HG03108 (cell line): ENCODE measurements around the gene HS6ST2.
"Not testable (repeated sequence)": the region's sequence is repeated elsewhere in the genome, so short reads cannot be mapped to it uniquely, and the experiment has no call there.

Source experiments
- ATAC-seq: cut with Tn5 transposase; IDR thresholded peaks from one replicate; pipeline ENCODE4 v1.9.1; 2021; ENCODE audit warnings: moderate library complexity; ENCODE audit not compliant: unreplicated experiment

Gene HS6ST2

DNA sequence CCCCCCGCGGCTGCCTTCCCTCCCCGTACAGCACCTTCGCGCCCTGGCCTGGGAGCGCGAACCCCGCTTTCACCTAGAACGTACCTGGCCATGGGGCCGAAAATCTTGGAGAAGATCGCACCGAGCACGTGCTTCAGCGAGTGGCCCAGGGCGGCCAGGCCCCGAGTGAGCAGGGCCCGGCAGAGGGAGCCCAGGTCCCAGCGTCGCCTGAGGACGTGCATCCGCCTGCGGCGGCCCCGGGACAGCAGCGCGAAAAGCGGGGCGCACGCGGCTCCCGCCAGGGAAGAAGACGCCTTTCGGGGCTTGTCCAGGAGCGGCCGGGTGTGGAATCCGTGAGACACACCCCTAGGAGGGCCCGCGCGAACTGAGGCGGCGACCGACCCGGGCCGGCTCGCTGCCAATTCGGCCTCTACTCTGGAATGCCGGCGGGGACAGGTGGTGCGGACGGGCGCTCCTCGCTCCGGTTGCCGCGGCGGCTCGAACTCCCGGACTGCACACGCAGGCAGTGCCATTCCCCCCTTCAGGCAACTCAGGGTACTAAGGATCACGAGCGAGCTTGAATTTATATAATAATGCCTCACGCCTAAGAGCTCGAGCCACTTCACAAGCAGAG is at the start of gene HS6ST2:
Gene HS6ST2, minus strand, starts transcription at position 539 of the 613 bp plus-strand sequence.
- ATAC-seq, result no peak

DNA sequence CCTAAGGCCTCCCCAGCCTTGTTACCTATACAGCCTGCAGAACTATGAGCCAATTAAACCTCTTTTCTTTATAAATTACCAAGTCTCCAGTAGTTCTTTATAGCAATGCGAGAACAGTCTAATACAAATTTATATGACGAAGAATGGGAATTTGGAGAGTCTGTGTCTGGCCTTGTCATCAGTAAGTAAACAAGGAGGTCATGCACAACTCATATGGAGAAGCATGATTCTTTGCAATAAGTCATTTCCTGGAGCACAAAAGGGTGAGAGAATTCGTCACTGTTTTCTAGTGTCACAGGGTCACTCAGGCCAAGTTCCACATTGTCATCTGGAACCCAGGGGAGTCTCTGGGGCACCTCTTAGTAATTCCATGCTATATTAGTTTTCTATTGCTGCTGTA is 49.0 kb upstream of the HS6ST2 start:
- ATAC-seq, result no peak

DNA sequence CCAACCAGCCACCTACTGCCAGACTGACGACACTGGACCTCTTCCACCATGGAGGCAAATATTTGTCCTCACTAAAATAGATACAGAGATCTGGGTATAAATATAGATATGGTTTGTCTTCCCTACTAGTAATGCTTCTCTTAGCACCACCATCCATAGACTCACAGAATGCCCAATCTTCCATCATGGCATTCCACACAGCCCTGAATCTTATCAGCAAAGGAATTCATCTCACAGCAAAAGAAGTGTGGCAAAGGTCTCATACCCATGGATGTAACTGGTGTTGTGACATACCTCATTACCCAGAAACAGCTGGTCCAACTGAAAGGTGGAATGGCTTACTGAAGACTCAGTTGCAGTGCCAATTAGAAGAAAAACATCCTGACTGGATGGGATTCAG is 47.2 kb upstream of the HS6ST2 start:
- ATAC-seq, result no peak

DNA sequence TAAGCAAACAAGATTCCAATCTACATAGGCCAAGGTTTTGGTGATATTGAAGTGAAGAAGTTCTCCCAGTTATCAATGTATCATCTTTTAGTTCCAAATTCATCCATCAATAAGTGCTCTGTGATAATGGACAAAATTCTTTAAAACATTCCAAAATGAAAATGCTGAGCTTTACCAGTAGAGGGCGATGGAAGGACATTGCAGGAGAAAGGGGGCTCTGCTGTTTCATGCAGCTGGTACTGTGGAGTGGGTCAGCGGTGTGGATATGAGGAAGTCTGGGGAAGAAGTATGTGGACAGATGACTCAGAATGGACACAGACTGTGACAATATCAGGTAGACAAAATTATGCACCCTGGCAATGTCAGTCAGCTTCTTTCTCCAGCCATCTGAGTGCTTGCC is 46.6 kb upstream of the HS6ST2 start:
- no peak for ATAC-seq

DNA sequence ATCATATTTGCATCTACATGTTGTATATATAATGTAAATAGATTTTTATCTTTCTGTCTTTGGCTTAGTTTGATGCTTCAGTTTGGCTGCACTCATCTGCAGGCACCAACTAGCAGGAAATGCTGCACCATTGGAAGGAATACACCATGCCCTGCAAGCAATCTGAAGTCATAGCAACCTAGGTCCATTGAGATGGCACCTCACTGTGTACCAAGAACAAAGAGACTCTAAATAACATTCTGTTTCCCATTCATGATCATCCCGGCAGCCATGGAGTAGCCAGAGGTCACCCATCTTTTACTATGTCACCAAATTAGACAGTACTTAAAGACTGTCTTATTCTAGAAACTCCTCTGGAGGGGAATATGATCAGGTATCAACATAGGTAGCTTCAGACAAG is 40.8 kb upstream of the HS6ST2 start:
- no peak for ATAC-seq

DNA sequence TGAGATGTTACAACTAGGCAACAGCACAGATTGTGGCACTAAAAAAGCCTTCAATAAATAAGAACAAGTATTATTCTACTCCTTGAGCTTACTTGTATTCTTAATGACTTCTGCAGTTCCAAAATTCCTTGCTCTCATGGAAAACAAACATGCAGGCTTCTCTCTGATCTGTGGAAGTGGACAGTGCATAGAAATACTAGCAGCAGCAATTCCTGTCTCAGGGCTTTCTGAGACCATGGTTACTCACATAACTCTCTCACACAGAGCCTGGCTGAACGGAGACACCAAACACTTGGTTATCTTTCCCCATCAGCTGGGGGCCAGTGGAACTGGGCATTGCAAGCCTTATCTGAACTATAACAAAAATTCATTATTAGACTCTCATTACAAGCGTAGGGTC is 32.4 kb upstream of the HS6ST2 start:
- no peak for ATAC-seq

DNA sequence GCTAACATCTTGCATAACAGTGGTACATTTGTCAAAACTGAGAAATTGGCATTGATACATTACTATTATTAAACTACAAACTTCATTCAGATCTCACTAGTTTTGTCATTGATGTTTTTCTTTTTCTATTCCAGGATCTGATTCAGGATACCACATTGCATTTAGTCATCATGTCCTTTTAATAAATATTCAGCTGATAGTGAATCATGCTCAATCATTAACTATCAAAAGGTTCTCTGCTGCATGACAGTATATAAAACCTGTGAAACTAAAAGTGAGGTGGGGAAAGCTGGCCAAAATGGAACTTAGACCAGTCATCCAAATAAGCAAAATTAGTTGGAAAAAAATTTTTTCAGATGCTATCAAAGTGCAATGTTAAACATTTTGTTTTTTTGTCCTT is 28.1 kb upstream of the HS6ST2 start:
- ATAC-seq, result no peak

DNA sequence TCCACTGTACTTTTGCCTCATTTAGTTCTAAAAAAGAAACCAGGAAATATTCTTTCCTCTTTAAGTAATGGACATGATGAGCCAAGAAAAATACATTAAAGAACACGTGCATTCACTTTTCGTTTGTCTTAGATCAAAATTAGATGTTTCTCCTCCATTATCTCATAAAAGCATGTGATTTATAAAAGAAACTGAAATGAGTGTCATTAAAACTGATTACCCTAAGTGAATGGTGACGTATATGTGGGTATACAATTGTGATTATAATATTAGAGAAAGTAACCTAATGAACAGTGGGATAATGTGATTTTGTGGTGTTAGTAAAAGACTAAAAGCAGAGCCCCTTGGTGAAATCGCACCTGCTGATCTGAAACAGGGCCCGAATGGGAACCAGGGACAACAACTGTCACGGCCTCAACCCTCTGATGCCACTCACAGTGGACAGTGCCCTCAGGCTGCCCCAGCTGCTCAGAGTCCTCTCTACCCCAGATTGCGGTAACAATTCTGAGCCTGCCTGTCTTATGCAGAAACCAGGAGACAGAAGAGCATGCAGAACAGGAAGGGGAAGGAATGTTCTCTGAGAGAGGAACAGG is 25.7 kb upstream of the HS6ST2 start:
- ATAC-seq, result no peak

DNA sequence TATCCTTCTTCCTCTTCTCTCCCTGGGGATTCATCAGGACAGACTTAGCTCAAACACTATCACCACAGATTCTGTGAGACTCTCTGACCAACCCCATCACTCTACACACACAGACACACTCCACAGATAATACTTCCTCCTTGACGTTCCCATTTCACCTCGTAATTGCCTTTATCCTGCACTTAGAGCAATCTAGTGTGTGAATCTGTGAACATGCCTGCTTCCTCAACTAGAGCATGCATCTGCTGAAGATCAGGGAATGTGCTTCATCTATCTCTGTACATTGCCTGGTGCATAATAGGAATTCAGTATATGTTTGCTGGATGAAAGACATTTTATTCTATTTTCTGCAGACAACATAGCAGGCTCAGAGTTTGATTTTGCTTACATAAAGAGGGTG is 25.1 kb upstream of the HS6ST2 start:
- no peak for ATAC-seq

DNA sequence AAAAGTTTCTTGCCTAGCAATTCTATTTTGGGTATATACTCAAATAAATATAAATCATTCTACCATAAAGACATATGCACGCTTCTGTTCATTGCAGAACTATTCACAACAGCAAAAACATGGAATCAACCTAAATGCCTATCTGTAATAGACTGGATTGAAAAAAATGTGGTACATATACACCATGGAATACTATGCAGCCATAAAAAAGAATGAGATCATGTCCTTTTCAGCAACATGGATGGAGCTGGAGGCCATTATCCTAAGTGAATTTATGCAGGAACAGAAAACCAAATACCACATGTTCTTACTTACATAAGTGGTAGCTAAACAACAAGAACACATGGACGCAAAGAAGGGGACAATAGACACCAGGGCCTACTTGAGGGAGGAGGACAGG is 21.6 kb upstream of the HS6ST2 start:
- not testable (repeated sequence) for ATAC-seq

DNA sequence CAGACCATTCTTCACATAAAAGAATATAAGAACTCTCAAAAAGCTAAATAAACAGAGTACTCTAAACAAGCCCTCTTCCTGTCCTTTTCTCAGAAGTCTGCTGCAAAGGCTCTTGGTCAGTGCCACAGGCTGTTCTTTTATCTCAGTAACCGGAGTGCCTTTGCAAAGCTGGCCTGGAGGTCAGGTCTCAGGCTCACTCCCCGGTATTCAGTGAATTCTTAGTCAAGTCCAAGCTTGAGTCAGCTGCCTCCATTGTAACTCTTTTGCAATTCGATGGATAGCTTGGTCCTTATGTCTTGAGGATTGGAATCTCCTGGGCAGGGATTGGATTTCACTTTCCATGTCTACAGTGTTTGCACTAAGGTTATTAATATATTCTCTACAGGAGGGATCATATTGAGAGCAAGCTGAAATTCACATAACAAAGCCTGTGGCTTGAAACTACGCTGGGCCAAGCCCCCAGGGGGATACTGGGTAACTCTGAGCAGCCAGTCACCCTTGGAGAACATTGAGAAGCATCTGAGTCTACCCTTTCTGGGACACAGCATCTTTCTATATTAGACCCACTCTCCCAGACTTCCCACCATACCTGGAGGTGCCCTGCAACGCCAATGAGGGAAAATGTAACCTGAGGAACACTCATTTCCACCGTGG is 10.0 kb upstream of the HS6ST2 start:
- no peak for ATAC-seq

DNA sequence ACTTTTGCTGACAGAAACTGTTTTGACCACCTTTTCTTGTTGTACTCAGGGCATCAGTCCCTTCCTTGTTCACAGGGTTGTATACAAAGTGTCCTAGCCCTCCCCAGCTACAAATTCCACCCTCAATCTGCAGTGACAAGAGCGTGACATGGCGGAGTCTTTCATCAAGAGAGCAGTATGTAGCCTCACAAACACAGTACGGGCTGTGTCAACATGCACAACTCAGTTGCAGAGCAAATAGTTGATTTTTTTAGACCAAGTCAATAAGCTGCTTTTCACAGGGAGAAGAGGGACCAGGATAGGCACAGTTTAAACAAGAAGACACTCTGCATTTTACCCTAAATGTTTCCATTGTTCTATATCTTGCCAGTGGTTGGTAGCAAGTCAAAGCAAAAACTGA is 8.6 kb upstream of the HS6ST2 start:
- no peak for ATAC-seq

DNA sequence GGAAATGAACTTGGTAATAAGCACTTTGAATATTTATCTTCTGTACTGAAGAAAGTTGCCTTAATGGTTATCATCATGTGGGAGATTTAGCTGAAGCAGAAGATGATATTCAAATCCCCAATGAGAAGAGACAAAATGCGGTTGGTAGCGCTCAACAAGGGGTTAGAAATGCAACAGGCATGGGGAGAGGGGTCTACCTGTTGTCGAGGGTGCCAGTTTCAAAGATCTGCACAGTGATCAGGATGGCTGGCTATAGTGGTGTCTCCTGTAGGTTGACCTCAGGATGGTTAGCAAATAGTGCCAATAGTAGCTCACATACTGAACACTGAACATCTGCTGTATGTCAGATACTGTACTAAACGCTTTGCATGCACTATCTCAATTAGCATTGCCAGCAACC is 7.0 kb upstream of the HS6ST2 start:
- no peak for ATAC-seq

DNA sequence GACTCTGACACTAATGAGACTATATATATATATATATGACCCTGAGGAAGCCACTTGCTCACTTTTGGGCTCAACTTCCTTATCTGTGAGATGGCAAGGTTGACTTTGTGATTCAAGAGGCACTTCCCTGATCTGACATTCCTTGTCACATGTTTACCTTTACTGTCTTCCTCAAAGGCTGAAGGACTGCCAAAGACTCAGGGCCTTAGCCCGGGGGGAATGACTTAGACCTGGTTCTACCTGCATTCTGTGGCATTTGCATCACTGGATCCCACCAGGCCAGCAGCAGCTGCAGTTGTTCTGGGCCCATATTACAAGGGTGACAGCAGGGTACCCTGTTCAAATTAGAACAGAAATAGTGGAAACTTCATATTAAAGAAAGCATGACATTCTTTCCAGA is 3.1 kb upstream of the HS6ST2 start:
- no peak for ATAC-seq

DNA sequence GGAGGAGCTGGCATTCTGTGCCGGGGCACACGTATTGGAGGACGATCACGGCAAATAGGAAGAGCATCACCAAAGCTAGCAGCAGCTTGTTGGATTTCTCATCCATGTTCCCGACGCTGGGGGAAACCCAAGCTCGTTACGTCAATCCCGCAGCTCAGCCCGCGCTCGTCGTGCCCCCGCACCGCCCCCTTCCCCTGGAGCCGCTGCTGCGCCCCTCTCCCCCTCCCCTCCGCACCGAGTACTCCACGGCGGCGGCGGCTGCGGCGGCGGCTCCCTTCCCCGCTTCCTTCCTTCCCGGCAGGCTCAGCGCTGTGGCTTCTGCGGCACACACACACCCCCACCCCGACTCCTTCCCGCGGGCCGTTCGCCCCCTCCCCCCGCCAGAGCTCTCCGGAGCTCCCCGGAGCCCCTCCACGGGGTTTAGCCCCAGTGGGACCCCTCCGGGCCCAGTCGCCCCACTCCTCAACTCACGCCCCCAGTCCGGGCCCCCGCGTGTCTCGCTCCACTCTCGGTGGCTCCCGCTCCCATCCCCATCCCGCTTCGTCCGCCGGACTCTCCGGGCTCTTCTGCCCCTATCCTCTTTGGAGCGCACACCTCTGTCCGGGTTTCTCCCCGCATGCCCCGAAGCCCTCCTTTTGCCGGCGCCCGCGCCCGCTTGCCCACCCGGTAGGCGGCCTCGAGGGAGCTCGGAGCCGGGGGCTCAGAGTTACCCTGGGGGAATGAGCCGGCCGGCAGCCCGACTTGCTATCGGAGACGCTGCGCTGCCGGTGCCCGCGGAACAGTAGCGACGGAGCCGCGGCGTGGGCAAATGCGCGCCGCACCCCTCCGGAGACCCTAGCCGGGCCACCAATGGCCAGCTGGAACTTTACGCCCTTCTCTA is 978 bp downstream of the HS6ST2 start:
- no peak for ATAC-seq

DNA sequence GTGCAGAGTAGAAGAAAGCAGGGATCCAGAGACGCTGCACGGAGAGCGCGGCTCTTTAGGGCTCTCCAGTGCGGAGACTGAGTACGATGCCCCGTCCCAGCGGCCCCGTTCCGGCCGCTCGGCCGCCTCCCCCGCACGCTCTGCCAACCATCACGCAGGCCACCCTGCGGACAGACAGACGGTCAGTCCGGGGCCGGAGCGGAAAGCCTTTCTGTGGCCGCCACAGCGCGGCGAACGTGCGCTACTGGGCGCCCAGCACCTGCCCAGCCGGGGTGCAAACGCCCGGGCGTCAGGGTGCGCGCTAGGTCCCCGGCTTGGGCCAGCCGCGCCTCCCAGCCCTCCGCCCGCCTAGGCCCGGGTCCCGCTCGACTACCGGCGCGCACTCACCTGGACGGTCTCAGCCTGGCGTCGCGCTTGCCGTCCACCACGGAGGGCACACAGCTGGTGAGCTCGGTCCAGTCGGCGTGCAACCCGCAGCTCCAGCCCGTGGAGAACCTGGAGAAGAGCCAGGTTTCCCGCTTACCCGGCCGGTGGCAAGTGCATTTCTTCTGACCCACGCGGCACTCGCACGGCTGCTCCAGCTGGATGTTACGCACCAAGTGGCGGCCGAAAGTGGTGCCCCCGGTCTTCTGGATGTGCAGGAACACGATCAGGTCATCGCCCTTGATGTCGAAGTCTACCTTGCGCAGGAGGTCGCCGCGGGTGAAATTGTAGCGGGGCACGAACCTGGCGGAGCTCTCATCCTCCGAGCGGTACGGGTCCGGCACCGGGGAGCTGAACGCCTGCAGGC is 1.8 kb downstream of the HS6ST2 start:
- ATAC-seq, result no peak

DNA sequence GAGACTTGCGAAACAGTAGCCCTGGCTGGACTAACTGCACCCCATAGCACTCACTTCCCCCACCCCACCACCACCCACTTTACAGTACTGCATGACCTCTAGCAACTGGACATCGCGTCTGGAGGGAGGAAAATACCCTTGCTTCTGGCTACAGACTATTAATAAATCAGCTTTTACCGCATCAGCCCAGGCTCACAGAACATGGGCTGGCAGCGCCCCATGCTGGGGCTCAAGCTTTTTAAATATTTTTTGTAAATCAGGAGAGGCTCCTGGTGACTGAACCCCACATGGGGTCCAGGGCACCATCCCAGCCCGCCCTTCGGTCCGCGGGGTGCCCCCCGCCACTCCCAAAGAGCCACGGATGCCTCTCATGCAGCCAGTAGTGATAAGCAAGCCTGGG is 2.7 kb downstream of the HS6ST2 start:
- no peak for ATAC-seq

DNA sequence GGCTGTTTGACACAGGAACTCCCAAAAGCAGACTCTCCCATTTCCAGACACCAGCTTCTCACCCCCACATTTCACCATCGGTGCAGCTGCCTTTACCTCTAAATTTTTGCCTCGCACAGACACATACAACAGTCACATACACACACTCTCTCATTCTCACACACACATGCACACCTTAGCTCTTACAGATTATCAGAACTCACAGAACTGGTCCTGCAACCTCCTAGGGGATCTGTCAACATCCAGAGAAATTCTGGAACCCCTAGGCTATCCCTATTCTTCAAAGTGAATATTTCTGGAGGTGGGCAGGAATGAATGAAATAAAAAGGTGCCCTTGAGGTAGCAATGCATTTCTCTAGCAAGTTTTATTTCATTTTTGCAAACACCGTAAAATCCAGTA is 4.1 kb downstream of the HS6ST2 start:
- no peak for ATAC-seq

DNA sequence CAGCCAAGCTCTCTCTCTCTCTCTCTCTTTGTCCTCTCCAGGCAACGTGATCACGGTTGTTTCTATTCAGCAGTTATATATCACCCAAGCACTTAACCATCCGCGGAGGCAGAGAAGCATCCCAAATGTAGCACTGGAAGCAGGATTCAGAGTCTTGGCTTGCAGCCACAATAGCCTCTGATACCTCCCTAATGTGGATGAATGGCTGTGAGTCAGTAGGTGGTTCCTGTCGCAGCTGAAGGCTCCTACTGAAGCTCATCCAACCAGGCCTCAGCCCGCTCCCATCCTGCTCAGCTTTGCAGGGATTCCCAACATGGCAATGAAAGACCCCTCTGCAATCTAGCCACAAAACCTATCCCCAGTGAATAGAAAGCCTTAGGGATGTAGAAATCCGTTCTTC is 5.1 kb downstream of the HS6ST2 start:
- no peak for ATAC-seq

DNA sequence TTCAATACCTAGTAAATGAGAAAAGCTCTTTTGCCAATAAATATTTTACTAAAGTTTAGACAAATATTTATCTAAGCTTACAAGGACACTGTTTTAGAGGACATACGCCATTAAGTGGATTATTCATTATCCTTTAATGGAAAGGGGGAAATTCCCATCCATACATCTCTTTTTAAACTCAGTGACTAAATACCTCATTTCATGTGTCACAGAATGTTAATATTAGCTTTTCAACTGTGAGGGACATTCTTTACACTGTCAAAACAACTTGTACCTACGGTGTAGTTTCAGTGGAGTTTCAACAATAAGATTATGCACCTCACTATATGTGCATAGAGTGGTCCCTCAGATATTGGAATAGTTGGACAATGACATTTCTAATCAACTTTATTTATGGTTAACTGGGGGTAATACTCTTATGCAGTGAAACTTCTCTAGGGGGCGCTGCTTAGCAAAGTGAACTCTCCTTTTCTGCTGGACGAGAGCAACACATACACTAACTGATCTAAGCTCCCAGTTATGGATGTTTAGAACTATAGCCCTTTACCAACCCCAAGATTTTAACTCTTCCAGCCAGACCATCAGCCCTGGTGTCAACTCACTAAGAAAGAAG is 9.7 kb downstream of the HS6ST2 start:
- no peak for ATAC-seq
